Measurements from ENCODE around the gene CXCL14. TPM values are rescaled to one million over a fixed set of nuclear protein-coding genes. Genes with fewer than 3 reads are reported as not detected.
"Not testable (repeated sequence)": the region's sequence is repeated elsewhere in the genome, so short reads cannot be mapped to it uniquely, and the experiment has no call there.

The CXCL14 gene
- total RNA-seq, 4 donors from 2014 or later: 0.42 to 4.0 (median 2.6) TPM

GRCh38 chr5:135535420-135535819, 43.4 kb downstream of the CXCL14 start:
- Histone ChIP-seq H3K4me3 (no peak overlapping the region), H3K4me1 (peaks cover 8 to 21% (median 20%) of the 10 kb centered on the region in 4 donors), H3K27me3 (peaks cover 0 to 100% (median 34%) of the 10 kb centered on the region in 4 donors), H3K36me3 (no peaks in the 10 kb centered on the region), H3K9me3 (peaks cover 0 to 10% (median 2%) of the 10 kb centered on the region in 4 donors), H3K27ac (replicated peaks in 1 of 4) (no peak overlapping the region)
- TF ChIP-seq EP300 (IDR thresholded peaks at IDR 0.05): no peak
- TF ChIP-seq CTCF (IDR thresholded peaks at IDR 0.05): no peak
- TF ChIP-seq POLR2A (IDR thresholded peaks at IDR 0.05; ENCODE audit: low read depth): no peak
- TF ChIP-seq POLR2AphosphoS5 (IDR thresholded peaks at IDR 0.05): no peak
- WGBS: no CpG with 5 or more reads among the region's 44 CpGs
- intact Hi-C loops (cut with DNase I): no loop called here
- DNase-seq (ENCODE audit: extremely low spot score): no peak

DNA sequence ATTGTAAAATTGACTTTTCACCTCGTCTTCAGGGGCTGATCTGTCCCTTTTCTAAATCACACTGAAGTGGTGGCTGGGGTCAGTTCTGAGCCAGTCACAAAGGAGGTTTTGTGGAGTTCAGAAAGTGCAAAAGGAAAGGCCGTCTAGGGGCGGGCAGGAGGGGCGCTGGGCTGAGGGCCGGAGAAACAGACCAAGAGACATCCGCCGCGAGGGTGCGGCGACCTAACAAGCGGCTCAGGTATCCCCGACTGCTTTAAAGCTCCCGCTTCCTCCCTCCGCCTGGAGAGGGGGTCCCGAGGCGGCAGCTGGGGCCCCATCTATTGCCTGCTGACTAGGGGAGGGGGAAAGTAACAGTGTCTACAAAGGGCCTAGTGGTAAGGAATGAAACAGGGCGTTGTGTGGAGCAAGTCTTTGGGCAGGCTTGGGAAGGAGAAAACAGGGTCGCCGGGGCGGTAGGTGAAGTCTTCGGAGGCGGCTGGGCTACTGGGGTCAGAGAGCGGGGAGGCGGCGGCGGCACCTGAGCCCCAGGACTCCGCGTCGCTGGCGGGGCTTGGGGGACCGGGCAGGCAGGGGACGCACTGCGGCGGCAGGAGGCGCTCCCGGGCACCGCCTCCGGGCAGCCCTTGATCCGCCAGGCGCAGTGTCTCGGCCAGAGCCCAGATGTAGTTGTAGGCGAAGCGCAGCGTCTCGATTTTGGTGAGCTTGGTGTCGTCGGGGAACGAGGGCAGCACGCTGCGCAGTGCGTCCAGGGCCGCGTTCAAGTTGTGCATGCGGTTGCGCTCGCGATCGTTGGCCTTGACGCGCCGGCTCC, 44.0 kb downstream of the CXCL14 start:
- intact Hi-C loops (cut with DNase I): no loop called here
- H3K27ac ChIP-seq (replicated peaks in 1 of 4): no peak overlapping the region

GRCh38 chr5:135533794-135534193, 45.0 kb downstream of the CXCL14 start:
- H3K36me3 ChIP-seq: no peaks in the 10 kb centered on the region
- TF ChIP-seq CTCF (IDR thresholded peaks at IDR 0.05): no peak
- TF ChIP-seq EP300 (IDR thresholded peaks at IDR 0.05): no peak
- no peak for TF ChIP-seq POLR2A (IDR thresholded peaks at IDR 0.05; ENCODE audit: low read depth)
- no peak for TF ChIP-seq POLR2AphosphoS5 (IDR thresholded peaks at IDR 0.05)
- H3K4me3 ChIP-seq: no peak overlapping the region
- H3K4me1 ChIP-seq: peaks cover 8 to 21% (median 20%) of the 10 kb centered on the region in 4 donors
- H3K27ac ChIP-seq (replicated peaks in 1 of 4): no peak overlapping the region
- peaks cover 0 to 10% (median 2%) of the 10 kb centered on the region in 4 donors for H3K9me3 ChIP-seq
- H3K27me3 ChIP-seq: peaks cover 0 to 98% (median 34%) of the 10 kb centered on the region in 4 donors
- intact Hi-C loops (cut with DNase I): no loop called here
- 46% methylated on average over 3 of the region's 3 CpGs for WGBS
- DNase-seq (ENCODE audit: extremely low spot score): no peak

More for the DNA sequence above, 44.0 kb downstream of the CXCL14 start:
- TF ChIP-seq EP300 (IDR thresholded peaks at IDR 0.05) (no peak), POLR2A (IDR thresholded peaks at IDR 0.05; ENCODE audit: low read depth) (no peak), CTCF (IDR thresholded peaks at IDR 0.05) (no peak), POLR2AphosphoS5 (IDR thresholded peaks at IDR 0.05) (no peak)
- Histone ChIP-seq H3K4me3 (no peak overlapping the region), H3K4me1 (peaks cover 8 to 21% (median 20%) of the 10 kb centered on the region in 4 donors), H3K27me3 (peaks cover 0 to 100% (median 34%) of the 10 kb centered on the region in 4 donors), H3K9me3 (peaks cover 0 to 10% (median 2%) of the 10 kb centered on the region in 4 donors), H3K36me3 (no peaks in the 10 kb centered on the region)
- DNase-seq (ENCODE audit: extremely low spot score): no peak
- 5% methylated on average over 21 of the region's 61 CpGs for WGBS

- intact Hi-C loops (cut with DNase I): no loop called here
- 32% methylated on average over 3 of the region's 3 CpGs for WGBS
- no peak overlapping the region for H3K27ac ChIP-seq (replicated peaks in 1 of 4)
- no peak for DNase-seq (ENCODE audit: extremely low spot score)
- peaks cover 0 to 96% (median 34%) of the 10 kb centered on the region in 4 donors for H3K27me3 ChIP-seq
- TF ChIP-seq POLR2AphosphoS5 (IDR thresholded peaks at IDR 0.05) (no peak), POLR2A (IDR thresholded peaks at IDR 0.05; ENCODE audit: low read depth) (no peak), CTCF (IDR thresholded peaks at IDR 0.05) (no peak), EP300 (IDR thresholded peaks at IDR 0.05) (no peak)
- peaks cover 0 to 10% (median 2%) of the 10 kb centered on the region in 4 donors for H3K9me3 ChIP-seq
- H3K4me1 ChIP-seq: peaks cover 8 to 21% (median 20%) of the 10 kb centered on the region in 4 donors
- H3K36me3 ChIP-seq: no peaks in the 10 kb centered on the region
- no peak overlapping the region for H3K4me3 ChIP-seq
Observed at GRCh38 chr5:135533334-135533733, 45.5 kb downstream of the CXCL14 start.

- H3K27ac ChIP-seq (replicated peaks in 1 of 4); H3K4me3 ChIP-seq; H3K4me1 ChIP-seq; H3K9me3 ChIP-seq; DNase-seq (ENCODE audit: extremely low spot score); intact Hi-C loops (cut with DNase I); H3K36me3 ChIP-seq: not testable (repeated sequence)
- 73% methylated on average over 5 of the region's 5 CpGs for WGBS
- H3K27me3 ChIP-seq: peaks cover 0 to 68% (median 11%) of the 10 kb centered on the region in 4 donors
Observed at GRCh38 chr5:135529576-135529975, 49.2 kb downstream of the CXCL14 start.
